ENCODE data around the gene ST6GAL1.

GRCh38 chr3:186915806-186916796 is 14.2 kb upstream of the ST6GAL1 start:
- TF ChIP-seq CTCF (IDR thresholded peaks at IDR 0.05 in 2 of 3, conservative IDR thresholded peaks at IDR 0.05 in 1 of 3; ENCODE audit: control insufficient read depth in 2 of 3, extremely low read depth in 1 of 3, insufficient read depth in 1 of 3, low read depth in 3 of 3, low read length in 3 of 3) (no peak), STAT1 (conservative IDR thresholded peaks at IDR 0.05) (no peak), RAD21 (IDR thresholded peaks at IDR 0.05; ENCODE audit: insufficient read depth, low read depth, low read length) (no peak), RFX5 (IDR thresholded peaks at IDR 0.05; ENCODE audit: low read depth, low read length) (no peak), POLR2A (IDR thresholded peaks at IDR 0.05; ENCODE audit: low read depth, low read length) (no peak), CHD4 (IDR thresholded peaks at IDR 0.05) (no peak)

Data from GM12878 (cell line).